CD4-positive, alpha-beta T cell treated with Interleukin-4 for 4 hours (primary cell): ENCODE data around the gene MAMDC4.
"Not testable (repeated sequence)": the region's sequence is repeated elsewhere in the genome, so short reads cannot be mapped to it uniquely, and the experiment has no call there.

ENCODE experiments used
- DNase-seq: peaks from one replicate; pipeline ENCODE4 v3.0.0-alpha.2; 2020

The MAMDC4 gene

DNA sequence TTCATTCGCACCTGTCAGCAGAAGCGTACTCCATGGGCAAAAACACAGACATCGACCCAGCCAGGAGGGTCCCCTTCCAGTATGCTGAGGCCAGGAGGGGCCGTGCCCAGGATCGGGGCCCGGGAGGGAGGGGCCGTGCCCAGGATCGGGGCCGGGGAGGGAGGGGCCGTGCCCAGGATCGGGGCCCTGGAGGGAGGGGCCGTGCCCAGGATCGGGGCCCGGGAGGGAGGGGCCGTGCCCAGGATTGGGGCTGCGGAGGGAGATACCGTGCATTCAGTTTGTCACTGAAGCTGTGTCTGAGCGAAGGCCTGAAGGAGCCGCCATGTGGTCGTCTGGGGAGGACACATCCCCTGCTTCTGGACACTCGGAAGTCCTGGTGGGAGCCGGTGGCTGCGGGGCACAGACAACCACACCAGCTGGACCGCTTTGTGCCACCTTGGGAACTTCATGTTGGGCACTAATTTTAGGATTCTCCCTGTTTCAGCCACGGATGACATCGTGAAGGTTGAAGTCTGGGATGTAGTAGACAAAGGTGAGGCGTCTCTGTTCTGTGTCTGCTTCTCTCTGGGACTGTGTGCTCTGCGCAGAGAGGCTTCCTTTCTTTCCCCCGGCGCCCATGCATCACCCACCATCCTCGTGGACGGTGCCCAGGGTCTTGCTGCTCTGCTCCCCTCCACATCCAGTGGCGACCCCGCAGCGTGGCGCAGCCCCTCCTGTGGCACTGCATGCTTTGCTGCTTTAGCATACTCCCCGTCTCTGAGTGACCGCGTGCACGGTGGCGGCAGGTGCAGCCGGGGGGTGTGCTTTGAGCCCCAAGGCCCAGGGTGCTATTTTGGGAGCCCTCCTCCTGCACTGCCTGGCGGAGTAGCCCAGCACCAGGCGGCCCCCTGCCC, 26.6 kb upstream of the MAMDC4 start:
- no peak for DNase-seq

GRCh38 chr9:136826188-136826541, 26.0 kb upstream of the MAMDC4 start:
- DNase-seq: no peak

- DNase-seq: no peak
Observed at GRCh38 chr9:136826703-136827582, 25.2 kb upstream of the MAMDC4 start.

DNA sequence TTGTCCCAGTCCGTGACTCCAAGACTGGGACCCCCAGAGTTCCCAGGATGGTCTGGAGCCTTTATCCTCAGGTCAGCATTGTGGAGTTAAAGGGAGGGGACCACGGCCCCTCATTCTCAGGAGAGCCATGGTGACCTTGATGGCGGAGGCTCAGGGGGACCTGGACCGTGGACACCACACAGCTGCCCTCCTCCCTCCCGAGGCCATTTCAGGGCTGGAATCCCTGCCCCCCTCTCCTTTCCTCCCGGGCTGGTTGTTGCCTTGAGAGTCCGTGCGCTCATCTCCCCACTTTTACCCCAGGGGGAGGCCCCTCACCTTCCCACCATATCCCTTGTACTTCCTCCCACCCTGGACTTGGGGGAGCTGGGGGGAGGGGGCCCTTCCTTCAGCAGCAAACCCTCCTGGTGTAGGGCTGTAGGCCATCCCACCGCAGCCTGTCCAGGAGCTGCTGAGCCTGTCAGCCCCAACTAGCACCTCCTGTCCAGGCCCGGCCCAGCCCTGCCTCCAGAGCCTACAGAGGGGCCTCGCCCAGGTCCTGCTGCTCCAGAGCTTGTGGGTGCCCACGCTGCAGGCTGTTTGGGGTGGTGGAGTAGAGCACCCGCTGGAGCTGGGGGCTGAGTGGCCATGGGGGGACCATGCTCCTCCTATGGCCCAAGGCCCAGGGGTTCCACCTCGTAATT, 24.2 kb upstream of the MAMDC4 start:
- no peak for DNase-seq

GRCh38 chr9:136828474-136829140, 23.5 kb upstream of the MAMDC4 start:
- DNase-seq: no peak

DNA sequence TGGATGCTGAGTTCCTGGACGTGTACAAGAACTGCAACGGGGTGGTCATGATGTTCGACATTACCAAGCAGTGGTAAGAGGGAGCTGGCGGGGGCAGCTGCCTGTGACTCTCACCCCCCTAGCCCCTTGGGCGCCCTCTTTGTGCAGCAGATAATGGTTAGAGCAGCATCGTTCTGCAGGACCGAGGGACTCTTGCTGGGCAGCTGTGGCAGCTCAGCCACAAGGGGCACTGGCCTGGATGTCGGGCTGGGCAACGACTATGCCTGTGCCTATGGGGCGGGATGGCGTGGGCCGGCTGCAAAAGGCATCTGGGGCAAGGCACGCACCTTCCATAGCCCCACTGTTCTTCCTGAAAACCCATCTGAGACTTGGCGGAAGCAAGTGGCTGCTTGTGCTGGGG, 22.7 kb upstream of the MAMDC4 start:
- DNase-seq: no peak

GRCh38 chr9:136829981-136830885, 21.9 kb upstream of the MAMDC4 start:
- no peak for DNase-seq

DNA sequence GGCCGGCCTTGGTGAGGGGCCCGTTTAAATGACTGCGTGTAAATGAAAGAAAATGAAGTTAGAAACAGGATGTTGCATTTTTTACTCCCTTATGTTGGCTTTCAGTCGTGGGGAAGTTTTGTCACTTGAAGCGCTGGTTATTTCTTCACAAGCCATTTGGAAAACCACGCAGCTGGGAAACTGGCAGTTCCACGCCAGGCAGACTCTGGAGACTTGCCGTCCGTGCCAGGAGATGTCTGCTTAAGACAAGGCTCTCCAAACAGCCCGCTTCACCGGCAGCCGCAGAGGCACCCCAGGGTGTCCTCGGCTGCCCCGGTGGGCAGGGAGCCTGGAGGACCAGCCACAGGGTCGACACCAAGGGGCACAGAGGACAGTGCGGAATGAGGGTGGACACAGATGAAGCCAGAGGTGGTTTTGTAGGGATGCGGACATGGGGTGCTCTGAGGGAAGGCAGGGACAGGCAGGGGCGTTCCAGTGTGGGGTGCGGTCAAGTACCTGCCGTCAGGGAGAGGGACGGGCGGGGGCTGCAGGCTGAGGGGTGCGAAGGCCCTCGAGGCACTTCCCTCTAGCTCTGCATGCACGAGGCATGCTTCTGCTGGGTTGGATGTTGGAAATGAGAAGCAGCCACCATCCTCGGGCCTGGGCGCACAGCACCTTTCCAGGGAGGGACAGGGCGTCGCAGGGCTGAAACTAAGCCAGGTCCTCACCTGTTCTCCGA, 21.0 kb upstream of the MAMDC4 start:
- no peak for DNase-seq

GRCh38 chr9:136831720-136832104, 20.4 kb upstream of the MAMDC4 start:
- no peak for DNase-seq

GRCh38 chr9:136832581-136832980, 19.6 kb upstream of the MAMDC4 start:
- no peak for DNase-seq

GRCh38 chr9:136833381-136834048, 18.6 kb upstream of the MAMDC4 start:
- not testable (repeated sequence) for DNase-seq

- DNase-seq: no peak
Observed at GRCh38 chr9:136835162-136835931, 16.8 kb upstream of the MAMDC4 start.

DNA sequence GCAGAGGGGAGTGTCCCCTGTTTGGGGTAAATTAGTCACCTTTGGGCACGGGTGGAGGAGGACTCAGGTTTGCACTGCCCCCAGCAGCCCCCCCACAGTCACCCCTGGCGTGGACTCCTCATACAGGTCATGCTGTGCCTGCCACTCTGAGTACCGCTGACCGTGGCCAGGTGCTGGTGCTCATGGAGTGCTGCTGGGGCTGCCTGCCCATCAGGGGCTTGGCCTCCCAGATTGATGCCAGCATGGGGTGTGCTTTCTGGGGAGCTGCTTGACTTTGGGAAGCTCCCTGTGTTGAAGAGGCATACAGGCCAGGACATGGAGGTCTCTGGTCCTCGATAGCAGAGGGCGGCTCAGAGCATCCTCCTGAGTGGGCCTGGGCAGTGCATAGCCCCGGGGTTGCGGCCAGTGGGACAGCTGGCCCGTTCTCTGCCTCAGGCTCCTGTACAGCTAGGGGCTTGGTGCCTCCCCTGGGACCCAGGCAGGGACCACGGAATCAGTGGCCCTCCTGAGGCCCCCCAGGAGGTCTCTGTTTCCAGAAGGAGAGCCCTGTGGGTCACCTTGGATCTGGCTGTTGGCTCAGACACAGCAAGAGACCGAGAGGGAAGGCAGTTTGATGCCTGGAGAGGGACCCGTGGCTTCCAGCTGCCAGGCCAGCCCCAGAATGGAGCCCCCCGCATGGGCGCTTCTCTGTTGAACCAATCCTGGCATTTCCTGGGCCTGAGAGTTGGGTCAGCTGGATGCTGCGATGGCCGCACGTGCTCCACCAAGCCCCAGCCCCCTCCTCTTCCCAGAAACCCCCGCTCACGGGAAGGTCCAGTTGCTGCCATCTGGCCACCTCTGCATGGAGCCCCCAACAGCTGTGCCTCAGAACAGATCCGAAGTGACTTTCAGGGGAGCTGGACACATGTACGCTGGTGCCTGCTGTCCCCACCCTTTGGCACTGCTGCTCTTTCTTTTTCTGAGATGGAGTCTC, 15.9 kb upstream of the MAMDC4 start:
- DNase-seq: no peak

- DNase-seq: no peak
Observed at GRCh38 chr9:136837146-136837855, 14.8 kb upstream of the MAMDC4 start.

- DNase-seq: not testable (repeated sequence)
Observed at GRCh38 chr9:136837856-136838277, 14.3 kb upstream of the MAMDC4 start.

GRCh38 chr9:136838314-136839228, 13.6 kb upstream of the MAMDC4 start:
- no peak for DNase-seq
